Thymus (tissue), 11 donors: ENCODE results near the gene SBDS. TPM values are rescaled to one million over a fixed set of nuclear protein-coding genes. Genes with fewer than 3 reads are reported as not detected.
"Not testable (repeated sequence)": the region's sequence is repeated elsewhere in the genome, so short reads cannot be mapped to it uniquely, and the experiment has no call there.

Source experiments
- DNase-seq, 9 donors: peaks; one replicate each; pipeline ENCODE4 v3.0.0-alpha.2; 2013; ENCODE audit warnings: low spot score in 9 of 9, low read depth in 6 of 9, missing footprints in 1 of 9
- H3K27ac ChIP-seq, 2 donors: one replicate each; pipeline ENCODE4 v1.5.1; 2013; ENCODE audit warnings: control low read depth in 1 of 2, low read depth in 1 of 2, low read length in 1 of 2, mild to moderate bottlenecking in 1 of 2, moderate library complexity in 1 of 2
- H3K27me3 ChIP-seq, 2 donors: one replicate each; pipeline ENCODE4 v1.5.1; 2013; ENCODE audit warnings: low read length in 1 of 2; ENCODE audit not compliant: control insufficient read depth in 2 of 2, insufficient read depth in 1 of 2
- H3K36me3 ChIP-seq, 2 donors: one replicate each; pipeline ENCODE4 v1.5.1; 2013; ENCODE audit warnings: low read length in 1 of 2, mild to moderate bottlenecking in 1 of 2, moderate library complexity in 1 of 2; ENCODE audit not compliant: control insufficient read depth in 2 of 2, insufficient read depth in 2 of 2
- H3K4me1 ChIP-seq, 2 donors: one replicate each; pipeline ENCODE4 v1.5.1; 2013; ENCODE audit warnings: low read length in 2 of 2; ENCODE audit not compliant: control insufficient read depth in 2 of 2, insufficient read depth in 2 of 2
- H3K4me3 ChIP-seq, 2 donors: one replicate each; pipeline ENCODE4 v1.5.1; 2013; ENCODE audit warnings: low read length in 2 of 2, control low read depth in 1 of 2, mild to moderate bottlenecking in 1 of 2
- H3K9me3 ChIP-seq, 2 donors: one replicate each; pipeline ENCODE4 v1.5.1; 2013; ENCODE audit warnings: low read length in 1 of 2, mild to moderate bottlenecking in 1 of 2; ENCODE audit not compliant: control insufficient read depth in 2 of 2, insufficient read depth in 1 of 2
- WGBS: extraction: QIAGEN DNeasy Blood & Tissue Kit; methylation state at CpG from one replicate; pipeline ENCODE4 v1.1.7; 2013; 5-methylcytosine and 5-hydroxymethylcytosine counted together
- polyA plus RNA-seq: library from polyadenylated mRNA; stranded (reverse); fragments of 200-250 nt; gene quantifications from one replicate; pipeline ENCODE4 v1.2.3, GENCODE V29; 2013
- total RNA-seq: library from RNA; stranded (reverse); fragments of 120-200 nt; gene quantifications from one replicate; pipeline ENCODE4 v1.2.4, GENCODE V29; 2013
- donor health status: healthy.

The SBDS gene
- total and polyA plus RNA-seq, 2 donors: 45.3 to 121 TPM

- H3K27ac ChIP-seq, H3K4me3 ChIP-seq, H3K9me3 ChIP-seq, DNase-seq, H3K36me3 ChIP-seq, H3K27me3 ChIP-seq, H3K4me1 ChIP-seq: not testable (repeated sequence)
- 90% methylated on average over 5 of the region's 5 CpGs for WGBS
Observed at GRCh38 chr7:66978312-66978711, 17.1 kb downstream of the SBDS start.

GRCh38 chr7:66974986-66975590, 20.3 kb downstream of the SBDS start:
- no peaks in the 10 kb centered on the region for H3K4me1 ChIP-seq
- H3K36me3 ChIP-seq: no peaks in the 10 kb centered on the region
- H3K4me3 ChIP-seq: no peak overlapping the region
- no peaks in the 10 kb centered on the region for H3K27me3 ChIP-seq
- DNase-seq: no peak
- peaks cover under 1 to 4% of the 10 kb centered on the region in 2 donors for H3K9me3 ChIP-seq
- WGBS: 87% methylated on average over 15 of the region's 15 CpGs
- H3K27ac ChIP-seq: no peak overlapping the region

GRCh38 chr7:66970310-66970709, 25.1 kb downstream of the SBDS start:
- Histone ChIP-seq H3K27ac (no peak overlapping the region), H3K4me1 (no peaks in the 10 kb centered on the region), H3K4me3 (no peak overlapping the region), H3K9me3 (no peaks in the 10 kb centered on the region), H3K27me3 (no peaks in the 10 kb centered on the region), H3K36me3 (no peaks in the 10 kb centered on the region)
- no peak for DNase-seq
- WGBS: 98% methylated on average over 5 of the region's 5 CpGs

- not testable (repeated sequence) for H3K27me3 ChIP-seq, H3K4me1 ChIP-seq, H3K4me3 ChIP-seq, DNase-seq, H3K36me3 ChIP-seq, H3K27ac ChIP-seq, H3K9me3 ChIP-seq
- WGBS: 99% methylated on average over 5 of the region's 5 CpGs
Observed at GRCh38 chr7:66969001-66969400, 26.4 kb downstream of the SBDS start.

- no peak overlapping the region for H3K27ac ChIP-seq
- no peak for DNase-seq
Observed at GRCh38 chr7:66967029-66967428, 28.4 kb downstream of the SBDS start.

GRCh38 chr7:66964411-66964810, 31.0 kb downstream of the SBDS start:
- Histone ChIP-seq H3K27me3 (no peaks in the 10 kb centered on the region), H3K27ac (no peak overlapping the region), H3K4me1 (no peaks in the 10 kb centered on the region), H3K36me3 (peaks cover 4 to 6% of the 10 kb centered on the region in 2 donors), H3K9me3 (no peaks in the 10 kb centered on the region), H3K4me3 (no peak overlapping the region)
- no peak for DNase-seq
- WGBS: 63% methylated on average over 4 of the region's 4 CpGs

More at GRCh38 chr7:66967029-66967428, 28.4 kb downstream of the SBDS start:
- Histone ChIP-seq H3K9me3 (no peaks in the 10 kb centered on the region), H3K27me3 (no peaks in the 10 kb centered on the region), H3K36me3 (no peaks in the 10 kb centered on the region), H3K4me1 (no peaks in the 10 kb centered on the region), H3K4me3 (no peak overlapping the region)
- WGBS: 93% methylated on average over 6 of the region's 6 CpGs

- Histone ChIP-seq H3K27ac (no peak overlapping the region), H3K27me3 (no peaks in the 10 kb centered on the region), H3K4me1 (no peaks in the 10 kb centered on the region), H3K4me3 (no peak overlapping the region), H3K9me3 (no peaks in the 10 kb centered on the region), H3K36me3 (peaks cover 22 to 36% of the 10 kb centered on the region in 2 donors)
- DNase-seq: no peak
- 97% methylated on average over 5 of the region's 5 CpGs for WGBS
Observed at GRCh38 chr7:66961096-66961495, 34.3 kb downstream of the SBDS start.

- no peaks in the 10 kb centered on the region for H3K4me1 ChIP-seq
- no peak for DNase-seq
- H3K27me3 ChIP-seq: no peaks in the 10 kb centered on the region
- WGBS: 98% methylated on average over 4 of the region's 4 CpGs
- H3K36me3 ChIP-seq: peaks cover 29 to 42% of the 10 kb centered on the region in 2 donors
- H3K4me3 ChIP-seq: no peak overlapping the region
- no peak overlapping the region for H3K27ac ChIP-seq
- H3K9me3 ChIP-seq: no peaks in the 10 kb centered on the region
Observed at GRCh38 chr7:66960192-66960591, 35.2 kb downstream of the SBDS start.

- no peak for DNase-seq
- WGBS: 98% methylated on average over 17 of the region's 17 CpGs
- Histone ChIP-seq H3K27me3 (no peaks in the 10 kb centered on the region), H3K27ac (no peak overlapping the region), H3K36me3 (peaks cover 37 to 51% of the 10 kb centered on the region in 2 donors), H3K9me3 (no peaks in the 10 kb centered on the region), H3K4me1 (no peaks in the 10 kb centered on the region), H3K4me3 (no peak overlapping the region)
Observed at GRCh38 chr7:66958538-66959350, 36.6 kb downstream of the SBDS start.
